Measurements from ENCODE around the gene MITF. TPM values are rescaled to one million over a fixed set of nuclear protein-coding genes. Genes with fewer than 3 reads are reported as not detected.

MITF gene
- total RNA-seq, 2 donors from 2014 or later: 1.8 to 3.0 TPM

GRCh38 chr3:69811452-69812401 lies 72.5 kb downstream of the MITF start:
- no peak for DNase-seq

GRCh38 chr3:69815970-69816369 lies 76.7 kb downstream of the MITF start:
- no peak overlapping the region for H3K27ac ChIP-seq (ENCODE audit: low read depth, low read length)
- Mint-ChIP-seq H3K27ac (no peak overlapping the region), H3K27me3 (ENCODE audit: insufficient read depth) (no peaks in the 10 kb centered on the region), H3K36me3 (ENCODE audit: low read depth) (no peaks in the 10 kb centered on the region), H3K4me3 (no peak overlapping the region), H3K4me1 (no peaks in the 10 kb centered on the region), H3K9me3 (no peaks in the 10 kb centered on the region)
- no peak for TF ChIP-seq CTCF (conservative IDR thresholded peaks at IDR 0.05)
- no peaks in the 10 kb centered on the region for H3K27me3 ChIP-seq (ENCODE audit: control insufficient read depth, insufficient read depth, low read length, poor library complexity, severe bottlenecking)
- 84 to 93% methylated on average over 1 of the region's 1 CpG for WGBS, 2 experiments (ENCODE audit: insufficient coverage in 1 of 2, insufficient read length in 1 of 2)
- DNase-seq: no peak
- no peak overlapping the region for H3K4me3 ChIP-seq (ENCODE audit: low read length)
- no peaks in the 10 kb centered on the region for H3K4me1 ChIP-seq (ENCODE audit: control insufficient read depth, insufficient read depth, low read length)
- H3K9me3 ChIP-seq (ENCODE audit: control insufficient read depth, low read length): no peaks in the 10 kb centered on the region
- no peak overlapping the region for H3K9ac ChIP-seq (ENCODE audit: extremely low read depth, low read length, poor library complexity, severe bottlenecking)
- no peaks in the 10 kb centered on the region for H3K36me3 ChIP-seq (ENCODE audit: control insufficient read depth, insufficient read depth, low read length)

More at GRCh38 chr3:69811452-69812401, 72.5 kb downstream of the MITF start:
- H3K9me3 ChIP-seq (ENCODE audit: control insufficient read depth, low read length): no peaks in the 10 kb centered on the region
- H3K27me3 Mint-ChIP-seq (ENCODE audit: insufficient read depth): no peaks in the 10 kb centered on the region
- H3K4me1 Mint-ChIP-seq: no peaks in the 10 kb centered on the region
- no peaks in the 10 kb centered on the region for H3K36me3 Mint-ChIP-seq (ENCODE audit: low read depth)
- no peak overlapping the region for H3K9ac ChIP-seq (ENCODE audit: extremely low read depth, low read length, poor library complexity, severe bottlenecking)
- H3K27me3 ChIP-seq (ENCODE audit: control insufficient read depth, insufficient read depth, low read length, poor library complexity, severe bottlenecking): no peaks in the 10 kb centered on the region
- H3K4me1 ChIP-seq (ENCODE audit: control insufficient read depth, insufficient read depth, low read length): no peaks in the 10 kb centered on the region
- no peak overlapping the region for H3K27ac Mint-ChIP-seq
- no peak for TF ChIP-seq CTCF (conservative IDR thresholded peaks at IDR 0.05)
- H3K4me3 Mint-ChIP-seq: no peak overlapping the region
- no peak overlapping the region for H3K27ac ChIP-seq (ENCODE audit: low read depth, low read length)
- H3K36me3 ChIP-seq (ENCODE audit: control insufficient read depth, insufficient read depth, low read length): no peaks in the 10 kb centered on the region
- H3K4me3 ChIP-seq (ENCODE audit: low read length): no peak overlapping the region
- H3K9me3 Mint-ChIP-seq: no peaks in the 10 kb centered on the region
- 91 to 96% methylated on average over 4 of the region's 4 CpGs for WGBS, 2 experiments (ENCODE audit: insufficient coverage in 1 of 2, insufficient read length in 1 of 2)

GRCh38 chr3:69817988-69818387 lies 78.7 kb downstream of the MITF start:
- H3K27me3 ChIP-seq (ENCODE audit: control insufficient read depth, insufficient read depth, low read length, poor library complexity, severe bottlenecking): no peaks in the 10 kb centered on the region
- no peaks in the 10 kb centered on the region for H3K9me3 ChIP-seq (ENCODE audit: control insufficient read depth, low read length)
- H3K9me3 Mint-ChIP-seq: no peaks in the 10 kb centered on the region
- no peaks in the 10 kb centered on the region for H3K27me3 Mint-ChIP-seq (ENCODE audit: insufficient read depth)
- H3K36me3 Mint-ChIP-seq (ENCODE audit: low read depth): no peaks in the 10 kb centered on the region
- no peak for DNase-seq
- no peaks in the 10 kb centered on the region for H3K4me1 Mint-ChIP-seq
- H3K27ac ChIP-seq (ENCODE audit: low read depth, low read length): no peak overlapping the region
- H3K36me3 ChIP-seq (ENCODE audit: control insufficient read depth, insufficient read depth, low read length): no peaks in the 10 kb centered on the region
- no peaks in the 10 kb centered on the region for H3K4me1 ChIP-seq (ENCODE audit: control insufficient read depth, insufficient read depth, low read length)
- H3K4me3 ChIP-seq (ENCODE audit: low read length): no peak overlapping the region
- WGBS, 2 experiments (ENCODE audit: insufficient coverage in 1 of 2, insufficient read length in 1 of 2): 92% methylated on average over 2 of the region's 2 CpGs; no CpG with 5 or more reads in 1 of the 2 experiments
- H3K27ac Mint-ChIP-seq: no peak overlapping the region
- no peak overlapping the region for H3K9ac ChIP-seq (ENCODE audit: extremely low read depth, low read length, poor library complexity, severe bottlenecking)
- no peak for TF ChIP-seq CTCF (conservative IDR thresholded peaks at IDR 0.05)
- no peak overlapping the region for H3K4me3 Mint-ChIP-seq
